Activated T-helper 2 cell treated with anti-CD3 and anti-CD28 coated beads, Interferon-gamma antibody, Interleukin-2, Interleukin-4, amounts not matched to agents 10 μg/mL and 5 μg/mL and 100 μg/mL, durations not matched to agents 14 hours and 24 hours and 36 hours (primary cell): ENCODE results near the gene TSPYL2. TPM values are rescaled to one million over a fixed set of nuclear protein-coding genes. Genes with fewer than 3 reads are reported as not detected.

Source experiments
- DNase-seq: peaks from one replicate; pipeline ENCODE4 v3.0.0; 2021; ENCODE audit warnings: low spot score
- H3K27ac Mint-ChIP-seq: one replicate; pipeline ENCODE4 v1.8.0; 2021; ENCODE audit warnings: mixed read lengths
- H3K27me3 Mint-ChIP-seq: one replicate; pipeline ENCODE4 v1.8.0; 2021; ENCODE audit warnings: low read depth, mixed read lengths
- H3K36me3 Mint-ChIP-seq: one replicate; pipeline ENCODE4 v1.8.0; 2021; ENCODE audit warnings: low read depth, mixed read lengths
- H3K4me1 Mint-ChIP-seq: one replicate; pipeline ENCODE4 v1.8.0; 2021; ENCODE audit warnings: low read depth, mixed read lengths
- H3K4me3 Mint-ChIP-seq: one replicate; pipeline ENCODE4 v1.8.0; 2021; ENCODE audit warnings: low read depth, mild to moderate bottlenecking, moderate library complexity, mixed read lengths
- H3K9me3 Mint-ChIP-seq: one replicate; pipeline ENCODE4 v1.8.0; 2021; ENCODE audit warnings: mixed read lengths
- intact Hi-C: fragments of 100-400 bp; cut with micrococcal nuclease; formaldehyde crosslinking; loops from one replicate; pipeline ENCODE4 v1.15.1; 2023
- total RNA-seq: library from RNA; stranded (reverse); gene quantifications from 2 replicates; pipeline ENCODE4 v1.2.3, GENCODE V29; 2022

The TSPYL2 gene
- total RNA-seq, 1 donor from 2014 or later: 41.2 TPM

- Mint-ChIP-seq H3K36me3 (peaks cover 53% of the 10 kb centered on the region), H3K4me1 (peaks cover 45% of the 10 kb centered on the region)
- no peak for DNase-seq
Observed at GRCh38 chrX:53084863-53085262, 2.7 kb downstream of the TSPYL2 start.

GRCh38 chrX:53085661-53086229 lies 3.6 kb downstream of the TSPYL2 start:
- no peak for DNase-seq
- H3K36me3 Mint-ChIP-seq: peaks cover 53% of the 10 kb centered on the region
- intact Hi-C loops: no loop called here
- H3K27ac Mint-ChIP-seq: peak overlapping the region; percentile 65
- no peaks in the 10 kb centered on the region for H3K9me3 Mint-ChIP-seq
- no peak overlapping the region for H3K4me3 Mint-ChIP-seq
- H3K4me1 Mint-ChIP-seq: peaks cover 42% of the 10 kb centered on the region
- no peaks in the 10 kb centered on the region for H3K27me3 Mint-ChIP-seq

More at GRCh38 chrX:53084863-53085262, 2.7 kb downstream of the TSPYL2 start:
- Mint-ChIP-seq H3K4me3 (peak overlapping the region; percentile 5), H3K27me3 (no peaks in the 10 kb centered on the region), H3K27ac (no peak overlapping the region), H3K9me3 (no peaks in the 10 kb centered on the region)
- intact Hi-C loops: no loop called here

- Mint-ChIP-seq H3K27me3 (no peaks in the 10 kb centered on the region), H3K4me1 (peaks cover 42% of the 10 kb centered on the region), H3K27ac (no peak overlapping the region), H3K9me3 (no peaks in the 10 kb centered on the region), H3K4me3 (no peak overlapping the region), H3K36me3 (peaks cover 53% of the 10 kb centered on the region)
- intact Hi-C loops: no loop called here
- DNase-seq: no peak
Observed at GRCh38 chrX:53086464-53086863, 4.3 kb downstream of the TSPYL2 start.

GRCh38 chrX:53087388-53087831 lies 5.2 kb downstream of the TSPYL2 start:
- Mint-ChIP-seq H3K4me3 (no peak overlapping the region), H3K36me3 (peaks cover 53% of the 10 kb centered on the region), H3K27me3 (no peaks in the 10 kb centered on the region), H3K27ac (peak overlapping the region; percentile 60), H3K9me3 (no peaks in the 10 kb centered on the region), H3K4me1 (peaks cover 42% of the 10 kb centered on the region)
- no peak for DNase-seq
- intact Hi-C loops: no loop called here

GRCh38 chrX:53088136-53088974 lies 6.2 kb downstream of the TSPYL2 start:
- intact Hi-C loops: no loop called here

GRCh38 chrX:53089224-53089842 lies 7.2 kb downstream of the TSPYL2 start:
- no peaks in the 10 kb centered on the region for H3K9me3 Mint-ChIP-seq
- intact Hi-C loops: loop anchor here (1.0 kb wide), 1 partner anchor 18 kb away; no protein-coding TSS in a partner anchor
- peaks cover 37% of the 10 kb centered on the region for H3K36me3 Mint-ChIP-seq
- no peaks in the 10 kb centered on the region for H3K27me3 Mint-ChIP-seq
- peak overlapping the region; percentile 79 for H3K4me3 Mint-ChIP-seq
- DNase-seq: no peak
- no peak overlapping the region for H3K27ac Mint-ChIP-seq
- H3K4me1 Mint-ChIP-seq: peaks cover 27% of the 10 kb centered on the region

More at GRCh38 chrX:53088136-53088974, 6.2 kb downstream of the TSPYL2 start:
- Mint-ChIP-seq H3K9me3 (no peaks in the 10 kb centered on the region), H3K36me3 (peaks cover 46% of the 10 kb centered on the region), H3K27ac (peak overlapping the region; percentile 81), H3K27me3 (no peaks in the 10 kb centered on the region), H3K4me1 (peaks cover 34% of the 10 kb centered on the region), H3K4me3 (peak overlapping the region; percentile 79)
- DNase-seq: peak; percentile 57

- no peak overlapping the region for H3K4me3 Mint-ChIP-seq
- no peak overlapping the region for H3K27ac Mint-ChIP-seq
- H3K9me3 Mint-ChIP-seq: no peaks in the 10 kb centered on the region
- H3K27me3 Mint-ChIP-seq: no peaks in the 10 kb centered on the region
- intact Hi-C loops: loop anchor here (1.0 kb wide), 1 partner anchor 19 kb away; no protein-coding TSS in a partner anchor
- H3K4me1 Mint-ChIP-seq: peaks cover 28% of the 10 kb centered on the region
- DNase-seq: no peak
- peaks cover 31% of the 10 kb centered on the region for H3K36me3 Mint-ChIP-seq
Observed at GRCh38 chrX:53089925-53090324, 7.8 kb downstream of the TSPYL2 start.

GRCh38 chrX:53091354-53091753 lies 9.2 kb downstream of the TSPYL2 start:
- Mint-ChIP-seq H3K27me3 (no peaks in the 10 kb centered on the region), H3K9me3 (no peaks in the 10 kb centered on the region)

GRCh38 chrX:53093177-53093655 lies 11.0 kb downstream of the TSPYL2 start:
- intact Hi-C loops: loop anchor here (1.0 kb wide), 1 partner anchor 22 kb away; no protein-coding TSS in a partner anchor
- H3K9me3 Mint-ChIP-seq: no peaks in the 10 kb centered on the region
- H3K27me3 Mint-ChIP-seq: no peaks in the 10 kb centered on the region
- H3K36me3 Mint-ChIP-seq: peaks cover 7% of the 10 kb centered on the region
- H3K4me1 Mint-ChIP-seq: peaks cover 22% of the 10 kb centered on the region
- peak overlapping the region; percentile 88 for H3K27ac Mint-ChIP-seq
- peak overlapping the region; percentile 88 for H3K4me3 Mint-ChIP-seq
- DNase-seq: peak; percentile 63

More at GRCh38 chrX:53091354-53091753, 9.2 kb downstream of the TSPYL2 start:
- H3K27ac Mint-ChIP-seq: no peak overlapping the region
- peaks cover 20% of the 10 kb centered on the region for H3K36me3 Mint-ChIP-seq
- no peak for DNase-seq
- intact Hi-C loops: no loop called here
- peaks cover 27% of the 10 kb centered on the region for H3K4me1 Mint-ChIP-seq
- H3K4me3 Mint-ChIP-seq: no peak overlapping the region

GRCh38 chrX:53093748-53094581 lies 11.8 kb downstream of the TSPYL2 start, which contains the start of gene KANTR:
Gene KANTR (plus strand): TSS chrX:53094142. CDS start chrX:53124273, 30,131 bp downstream.
- peaks cover 3% of the 10 kb centered on the region for H3K36me3 Mint-ChIP-seq
- peak within 1 kb of the TSS; percentile 88 for H3K4me3 Mint-ChIP-seq
- peak; percentile 80 for DNase-seq
- intact Hi-C loops: loop anchor here (1.0 kb wide), 1 partner anchor 23 kb away; no protein-coding TSS in a partner anchor
- no peaks in the 10 kb centered on the region for H3K9me3 Mint-ChIP-seq
- H3K27me3 Mint-ChIP-seq: no peaks in the 10 kb centered on the region
- peak within 1 kb of the TSS; percentile 88 for H3K27ac Mint-ChIP-seq
- peaks cover 14% of the 10 kb centered on the region for H3K4me1 Mint-ChIP-seq

- Mint-ChIP-seq H3K9me3 (no peaks in the 10 kb centered on the region), H3K27ac (peak overlapping the region; percentile 75), H3K27me3 (no peaks in the 10 kb centered on the region), H3K4me1 (peaks cover 11% of the 10 kb centered on the region), H3K36me3 (peaks cover 6% of the 10 kb centered on the region), H3K4me3 (peak overlapping the region; percentile 88)
- no peak for DNase-seq
- intact Hi-C loops: no loop called here
Observed at GRCh38 chrX:53094582-53094905, 12.4 kb downstream of the TSPYL2 start.

- intact Hi-C loops: no loop called here
- no peaks in the 10 kb centered on the region for H3K9me3 Mint-ChIP-seq
- no peak for DNase-seq
- peaks cover 11% of the 10 kb centered on the region for H3K4me1 Mint-ChIP-seq
- H3K4me3 Mint-ChIP-seq: peak overlapping the region; percentile 33
- H3K27ac Mint-ChIP-seq: no peak overlapping the region
- H3K36me3 Mint-ChIP-seq: peaks cover 7% of the 10 kb centered on the region
- H3K27me3 Mint-ChIP-seq: no peaks in the 10 kb centered on the region
Observed at GRCh38 chrX:53095796-53096195, 13.6 kb downstream of the TSPYL2 start.
